GM12864 (cell line): ENCODE results near the gene MCM5.

Experiments used
- DNase-seq: peaks from one replicate; pipeline ENCODE4 v3.0.0-alpha.2; 2011; ENCODE audit warnings: low read depth
- H3K4me3 ChIP-seq: 2 replicates; pipeline ENCODE4 v1.5.1; 2011; ENCODE audit warnings: mild to moderate bottlenecking, low read depth, low read length, control low read depth
- CTCF ChIP-seq: IDR thresholded peaks from 2 replicates; pipeline ENCODE4 v1.5.1; 2011; ENCODE audit warnings: low read depth, mild to moderate bottlenecking, moderate library complexity, low read length, control low read depth, inconsistent platforms; ENCODE audit errors: missing control alignments

MCM5 gene

GRCh38 chr22:35413624-35414023, 13.7 kb downstream of the MCM5 start:
- no peak for DNase-seq
- no peak overlapping the region for H3K4me3 ChIP-seq
- TF ChIP-seq CTCF, result no peak

GRCh38 chr22:35417606-35418005, 17.7 kb downstream of the MCM5 start:
- TF ChIP-seq CTCF, result no peak
- no peak for DNase-seq
- no peak overlapping the region for H3K4me3 ChIP-seq

GRCh38 chr22:35418088-35418487, 18.1 kb downstream of the MCM5 start:
- no peak for DNase-seq
- no peak for TF ChIP-seq CTCF
- H3K4me3 ChIP-seq, result no peak overlapping the region

- no peak overlapping the region for H3K4me3 ChIP-seq
- no peak for TF ChIP-seq CTCF
- no peak for DNase-seq
These were observed 18.8 kb downstream of the MCM5 start for GRCh38 chr22:35418731-35419130.

GRCh38 chr22:35419756-35420155, 19.8 kb downstream of the MCM5 start:
- DNase-seq, result no peak
- TF ChIP-seq CTCF, result no peak
- H3K4me3 ChIP-seq, result no peak overlapping the region

GRCh38 chr22:35421121-35421520, 21.2 kb downstream of the MCM5 start:
- TF ChIP-seq CTCF, result no peak
- no peak for DNase-seq
- no peak overlapping the region for H3K4me3 ChIP-seq

- no peak for DNase-seq
- no peak overlapping the region for H3K4me3 ChIP-seq
- no peak for TF ChIP-seq CTCF
These were observed 22.2 kb downstream of the MCM5 start for GRCh38 chr22:35422145-35422544.
